Stimulated activated CD8-positive, alpha-beta memory T cell treated with anti-CD3 and anti-CD28 coated beads, Interleukin-15, amount 100 ng/mL, for 24 hours (primary cell): ENCODE measurements around the gene DHDH.

Experiments used
- DNase-seq: peaks from one replicate; pipeline ENCODE4 v3.0.0-alpha.2; 2020; ENCODE audit warnings: low read depth

Gene DHDH

GRCh38 chr19:48992581-48993174, 59.2 kb downstream of the DHDH start:
- no peak for DNase-seq

GRCh38 chr19:48993175-48994034, 59.9 kb downstream of the DHDH start, which contains the start of the genes GYS1 and RUVBL2:
GYS1 (minus strand) TSS chr19:48993309; CDS start chr19:48993112, 197 bp downstream.
RUVBL2 (plus strand) TSS chr19:48993887; CDS start chr19:48993912, 25 bp downstream.
- peak; percentile 95 for DNase-seq

- no peak for DNase-seq
Observed at GRCh38 chr19:48994035-48994386, 60.5 kb downstream of the DHDH start.
